Retinal pigment epithelial cell (primary cell): ENCODE results near the gene LBR.

Experiments
- DNase-seq: peaks from one replicate; pipeline ENCODE4 v3.0.0-alpha.2; 2010; ENCODE audit warnings: low read depth
- H3K4me3 ChIP-seq: 2 replicates; pipeline ENCODE4 v1.5.1; 2011; ENCODE audit warnings: mild to moderate bottlenecking, low read length, control low read depth, moderate library complexity
- CTCF ChIP-seq: conservative IDR thresholded peaks from 2 replicates; pipeline ENCODE4 v1.5.1; 2011; ENCODE audit warnings: low read depth, low read length, control low read depth, inconsistent platforms

Gene LBR

GRCh38 chr1:225422795-225423517 is 4.9 kb downstream of the LBR start:
- DNase-seq = no peak
- no peak for TF ChIP-seq CTCF
- H3K4me3 ChIP-seq = no peak overlapping the region

GRCh38 chr1:225422031-225422605 is 5.7 kb downstream of the LBR start:
- no peak overlapping the region for H3K4me3 ChIP-seq
- DNase-seq = no peak
- TF ChIP-seq CTCF = no peak

- DNase-seq = no peak
- H3K4me3 ChIP-seq = no peak overlapping the region
- no peak for TF ChIP-seq CTCF
These were observed 9.2 kb downstream of the LBR start for GRCh38 chr1:225418598-225418997.

- TF ChIP-seq CTCF = no peak
- no peak for DNase-seq
- H3K4me3 ChIP-seq = no peak overlapping the region
These were observed 9.8 kb downstream of the LBR start for GRCh38 chr1:225418059-225418458.

GRCh38 chr1:225415967-225416745 is 11.7 kb downstream of the LBR start:
- TF ChIP-seq CTCF = no peak
- DNase-seq = no peak
- H3K4me3 ChIP-seq = no peak overlapping the region

- DNase-seq = no peak
- TF ChIP-seq CTCF = no peak
- no peak overlapping the region for H3K4me3 ChIP-seq
These were observed 12.5 kb downstream of the LBR start for GRCh38 chr1:225415307-225415706.
